ENCODE data around the gene PFDN4.
A peak's percentile ranks its signal among the peaks of the same experiment; 100 is the strongest.
"Not testable (repeated sequence)": the region's sequence is repeated elsewhere in the genome, so short reads cannot be mapped to it uniquely, and the experiment has no call there.

The PFDN4 gene

GRCh38 chr20:54219751-54220426, 12.0 kb downstream of the PFDN4 start:
- H3K27me3 Mint-ChIP-seq, result no peaks in the 10 kb centered on the region
- no peak overlapping the region for H3K4me3 Mint-ChIP-seq
- intact Hi-C loops (cut with micrococcal nuclease), result loop anchor here (1.0 kb wide), 1 partner anchor 426 kb away; no protein-coding TSS in a partner anchor
- H3K4me1 Mint-ChIP-seq (ENCODE audit: low read depth), result peaks cover 24% of the 10 kb centered on the region
- H3K27ac Mint-ChIP-seq, result no peak overlapping the region
- H3K36me3 Mint-ChIP-seq (ENCODE audit: low read depth), result peaks cover 38% of the 10 kb centered on the region
- no peaks in the 10 kb centered on the region for H3K9me3 Mint-ChIP-seq

GRCh38 chr20:54220722-54221121, 12.8 kb downstream of the PFDN4 start:
- Mint-ChIP-seq H3K4me3 (no peak overlapping the region), H3K36me3 (ENCODE audit: low read depth) (peaks cover 31% of the 10 kb centered on the region), H3K27ac (no peak overlapping the region), H3K27me3 (no peaks in the 10 kb centered on the region), H3K4me1 (ENCODE audit: low read depth) (peaks cover 24% of the 10 kb centered on the region), H3K9me3 (no peaks in the 10 kb centered on the region)
- intact Hi-C loops (cut with micrococcal nuclease), result no loop called here

GRCh38 chr20:54221353-54221752, 13.5 kb downstream of the PFDN4 start:
- Mint-ChIP-seq H3K27ac (peak overlapping the region; percentile 14), H3K4me1 (ENCODE audit: low read depth) (peaks cover 24% of the 10 kb centered on the region), H3K4me3 (no peak overlapping the region), H3K27me3 (no peaks in the 10 kb centered on the region), H3K36me3 (ENCODE audit: low read depth) (peaks cover 24% of the 10 kb centered on the region), H3K9me3 (no peaks in the 10 kb centered on the region)
- intact Hi-C loops (cut with micrococcal nuclease), result no loop called here

GRCh38 chr20:54221996-54222890, 14.4 kb downstream of the PFDN4 start:
- H3K27me3 Mint-ChIP-seq, result no peaks in the 10 kb centered on the region
- H3K27ac Mint-ChIP-seq, result peak overlapping the region; percentile 14
- H3K9me3 Mint-ChIP-seq, result peaks cover 7% of the 10 kb centered on the region
- H3K4me1 Mint-ChIP-seq (ENCODE audit: low read depth), result peaks cover 27% of the 10 kb centered on the region
- no peak overlapping the region for H3K4me3 Mint-ChIP-seq
- intact Hi-C loops (cut with micrococcal nuclease), result no loop called here
- peaks cover 17% of the 10 kb centered on the region for H3K36me3 Mint-ChIP-seq (ENCODE audit: low read depth)

- H3K27me3 Mint-ChIP-seq, result no peaks in the 10 kb centered on the region
- intact Hi-C loops (cut with micrococcal nuclease), result no loop called here
- H3K36me3 Mint-ChIP-seq (ENCODE audit: low read depth), result peaks cover 7% of the 10 kb centered on the region
- H3K9me3 Mint-ChIP-seq, result peaks cover 17% of the 10 kb centered on the region
- H3K4me1 Mint-ChIP-seq (ENCODE audit: low read depth), result peaks cover 32% of the 10 kb centered on the region
- no peak overlapping the region for H3K4me3 Mint-ChIP-seq
- H3K27ac Mint-ChIP-seq, result no peak overlapping the region
Observed at GRCh38 chr20:54223285-54223684, 15.4 kb downstream of the PFDN4 start.

GRCh38 chr20:54223751-54224150, 15.9 kb downstream of the PFDN4 start:
- Mint-ChIP-seq H3K4me1 (ENCODE audit: low read depth) (peaks cover 32% of the 10 kb centered on the region), H3K4me3 (no peak overlapping the region), H3K27ac (no peak overlapping the region), H3K27me3 (no peaks in the 10 kb centered on the region), H3K36me3 (ENCODE audit: low read depth) (peaks cover 2% of the 10 kb centered on the region), H3K9me3 (peaks cover 17% of the 10 kb centered on the region)
- intact Hi-C loops (cut with micrococcal nuclease), result no loop called here

GRCh38 chr20:54224642-54225041, 16.8 kb downstream of the PFDN4 start:
- intact Hi-C loops (cut with micrococcal nuclease); H3K27ac Mint-ChIP-seq; H3K4me3 Mint-ChIP-seq; H3K27me3 Mint-ChIP-seq; H3K36me3 Mint-ChIP-seq (ENCODE audit: low read depth): not testable (repeated sequence)
- Mint-ChIP-seq H3K9me3 (peaks cover 17% of the 10 kb centered on the region), H3K4me1 (ENCODE audit: low read depth) (peaks cover 32% of the 10 kb centered on the region)

GRCh38 chr20:54227241-54227640, 19.4 kb downstream of the PFDN4 start:
- Mint-ChIP-seq H3K9me3 (peaks cover 19% of the 10 kb centered on the region), H3K4me1 (ENCODE audit: low read depth) (peaks cover 13% of the 10 kb centered on the region), H3K4me3 (no peak overlapping the region), H3K36me3 (ENCODE audit: low read depth) (no peaks in the 10 kb centered on the region), H3K27ac (no peak overlapping the region), H3K27me3 (no peaks in the 10 kb centered on the region)
- intact Hi-C loops (cut with micrococcal nuclease), result no loop called here

- intact Hi-C loops (cut with micrococcal nuclease), result no loop called here
Observed at GRCh38 chr20:54227751-54228150, 19.9 kb downstream of the PFDN4 start.

GRCh38 chr20:54228841-54229240, 21.0 kb downstream of the PFDN4 start:
- Mint-ChIP-seq H3K36me3 (ENCODE audit: low read depth) (no peaks in the 10 kb centered on the region), H3K9me3 (peaks cover 26% of the 10 kb centered on the region), H3K27ac (no peak overlapping the region), H3K4me1 (ENCODE audit: low read depth) (peaks cover 8% of the 10 kb centered on the region), H3K27me3 (no peaks in the 10 kb centered on the region), H3K4me3 (no peak overlapping the region)
- intact Hi-C loops (cut with micrococcal nuclease), result no loop called here

More at GRCh38 chr20:54227751-54228150, 19.9 kb downstream of the PFDN4 start:
- Mint-ChIP-seq H3K36me3 (ENCODE audit: low read depth) (no peaks in the 10 kb centered on the region), H3K4me3 (no peak overlapping the region), H3K9me3 (peaks cover 25% of the 10 kb centered on the region), H3K27me3 (no peaks in the 10 kb centered on the region), H3K27ac (no peak overlapping the region), H3K4me1 (ENCODE audit: low read depth) (peaks cover 8% of the 10 kb centered on the region)

GRCh38 chr20:54229566-54230160, 21.8 kb downstream of the PFDN4 start:
- Mint-ChIP-seq H3K9me3 (peaks cover 26% of the 10 kb centered on the region), H3K27me3 (no peaks in the 10 kb centered on the region), H3K27ac (no peak overlapping the region), H3K4me3 (no peak overlapping the region), H3K36me3 (ENCODE audit: low read depth) (no peaks in the 10 kb centered on the region), H3K4me1 (ENCODE audit: low read depth) (peaks cover 8% of the 10 kb centered on the region)
- intact Hi-C loops (cut with micrococcal nuclease), result no loop called here

- Mint-ChIP-seq H3K4me1 (ENCODE audit: low read depth) (peaks cover 8% of the 10 kb centered on the region), H3K4me3 (no peak overlapping the region), H3K36me3 (ENCODE audit: low read depth) (no peaks in the 10 kb centered on the region), H3K27me3 (no peaks in the 10 kb centered on the region), H3K9me3 (peaks cover 26% of the 10 kb centered on the region), H3K27ac (no peak overlapping the region)
- intact Hi-C loops (cut with micrococcal nuclease), result no loop called here
Observed at GRCh38 chr20:54231036-54231435, 23.1 kb downstream of the PFDN4 start.

- intact Hi-C loops (cut with micrococcal nuclease), result no loop called here
- H3K27me3 Mint-ChIP-seq, result peaks cover 7% of the 10 kb centered on the region
- no peak overlapping the region for H3K4me3 Mint-ChIP-seq
- H3K36me3 Mint-ChIP-seq (ENCODE audit: low read depth), result no peaks in the 10 kb centered on the region
- H3K27ac Mint-ChIP-seq, result no peak overlapping the region
- H3K4me1 Mint-ChIP-seq (ENCODE audit: low read depth), result peaks cover 10% of the 10 kb centered on the region
- peaks cover 10% of the 10 kb centered on the region for H3K9me3 Mint-ChIP-seq
Observed at GRCh38 chr20:54234991-54235390, 27.1 kb downstream of the PFDN4 start.

All from dendritic cell treated with granulocyte-macrophage colony-stimulating factor and Interleukin-4, amounts not matched to agents 40 ng/mL and 50 ng/mL, for 4 days (primary cell).